D721Med (cell line): ENCODE results near the gene LAMA5.

Experiments
- DNase-seq: peaks from one replicate; pipeline ENCODE4 v3.0.0; 2011; ENCODE audit warnings: low spot score; ENCODE audit not compliant: insufficient read length
- FAIRE-seq: peaks from 2 replicates; lab custom pipeline; 2011; peaks lifted over from hg19 to GRCh38; lab: Jason Lieb, UNC
- CTCF ChIP-seq: IDR thresholded peaks from 2 replicates; pipeline ENCODE4 v1.5.1; 2012; ENCODE audit warnings: mild to moderate bottlenecking, control low read depth; ENCODE audit not compliant: insufficient read depth; ENCODE audit errors: missing control alignments

Gene LAMA5

GRCh38 chr20:62350629-62351422, 16.3 kb downstream of the LAMA5 start:
- FAIRE-seq (no peak), DNase-seq (no peak)
- no peak for TF ChIP-seq CTCF

GRCh38 chr20:62350098-62350628, 16.9 kb downstream of the LAMA5 start:
- FAIRE-seq: no peak
- DNase-seq: no peak
- no peak for TF ChIP-seq CTCF

GRCh38 chr20:62349556-62350097, 17.5 kb downstream of the LAMA5 start:
- no peak for FAIRE-seq
- TF ChIP-seq CTCF: no peak
- no peak for DNase-seq

GRCh38 chr20:62348604-62349003, 18.5 kb downstream of the LAMA5 start:
- no peak for TF ChIP-seq CTCF
- DNase-seq: no peak
- FAIRE-seq: no peak

- TF ChIP-seq CTCF: no peak
- no peak for DNase-seq
- no peak for FAIRE-seq
Measured at GRCh38 chr20:62347445-62347844, 19.7 kb downstream of the LAMA5 start.

- no peak for DNase-seq
- FAIRE-seq: no peak
- TF ChIP-seq CTCF: no peak
Measured at GRCh38 chr20:62347151-62347404, 20.0 kb downstream of the LAMA5 start.
